Ishikawa (cell line): ENCODE data around the gene RPL36A.

Source experiments
- CEBPB ChIP-seq: IDR thresholded peaks from 2 replicates; pipeline ENCODE4 v1.6.1; 2012
- MAX ChIP-seq: IDR thresholded peaks from 2 replicates; pipeline ENCODE4 v1.6.1; 2012
- RAD21 ChIP-seq: IDR thresholded peaks from 2 replicates; pipeline ENCODE4 v1.6.1; 2012; ENCODE audit warnings: low read depth

- TF ChIP-seq CEBPB (no peak), RAD21 (no peak), MAX (no peak)
Measured at GRCh38 chrX:101362757-101363156, 28.1 kb upstream of the RPL36A start.
